ENCODE data around the gene CCDC54.
"Not testable (repeated sequence)": the region's sequence is repeated elsewhere in the genome, so short reads cannot be mapped to it uniquely, and the experiment has no call there.

CCDC54 gene

DNA sequence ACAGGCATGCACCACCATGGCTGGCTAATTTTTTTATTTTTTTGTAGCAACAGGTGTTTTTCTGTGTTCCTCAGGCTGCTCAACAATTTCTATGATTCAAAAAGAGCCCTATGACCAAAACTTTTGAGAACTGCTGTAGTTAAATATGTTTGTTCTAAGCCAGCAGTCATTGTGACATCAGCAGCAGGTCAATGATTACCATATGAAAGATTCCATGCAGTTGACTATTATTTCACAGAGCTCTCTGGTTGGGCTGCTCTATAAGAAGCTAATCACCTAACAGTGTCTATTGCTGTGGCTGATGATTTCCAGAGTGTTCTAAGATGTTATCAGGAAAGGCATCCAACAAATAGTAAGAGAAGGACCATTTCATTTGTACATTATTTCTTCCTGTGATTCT, at the start of gene CCDC54:
CCDC54 (plus strand) TSS at position 289 of the 400 bp plus-strand sequence. CDS start 149 bp downstream, outside the sequence.
- DNase-seq: no peak

DNA sequence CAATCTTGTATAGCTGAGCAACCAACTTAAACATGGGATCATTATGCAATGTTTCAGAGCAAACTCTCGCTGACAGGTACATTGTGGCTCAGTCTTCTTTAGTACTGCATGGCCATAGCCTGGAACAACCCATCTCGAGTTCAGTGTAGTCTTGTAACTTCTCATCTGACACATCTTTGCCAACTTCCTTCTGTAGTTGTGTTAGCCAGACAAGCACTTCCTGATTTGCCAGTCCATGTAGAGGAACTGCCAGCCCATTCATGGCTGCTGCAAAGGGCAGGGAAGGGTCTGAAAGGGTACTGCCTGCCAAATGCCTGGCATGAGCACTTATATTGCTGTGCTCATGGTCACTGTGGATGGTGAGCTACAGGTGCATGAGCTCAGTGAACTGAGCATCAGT, 49.2 kb upstream of the CCDC54 start:
- no peak for DNase-seq

DNA sequence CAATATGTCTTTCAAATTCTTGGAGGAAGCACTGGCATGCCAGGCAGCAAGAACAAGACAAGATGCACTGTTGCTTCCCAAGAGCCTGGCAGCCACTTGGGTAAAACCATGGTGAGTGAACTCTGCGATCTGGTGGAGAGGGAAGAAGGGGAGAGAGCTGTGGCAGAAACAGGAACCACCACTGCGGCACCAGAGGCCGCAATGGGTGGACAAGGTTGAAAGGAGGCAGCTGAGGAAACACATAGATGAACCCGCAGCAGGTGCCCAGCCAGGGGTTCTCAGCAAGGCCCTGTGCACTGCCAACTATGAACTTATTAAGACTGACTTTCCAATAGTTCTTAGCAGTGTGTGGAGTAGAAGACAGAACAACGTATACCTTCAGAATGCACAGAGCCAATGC, 48.2 kb upstream of the CCDC54 start:
- no peak for DNase-seq

DNA sequence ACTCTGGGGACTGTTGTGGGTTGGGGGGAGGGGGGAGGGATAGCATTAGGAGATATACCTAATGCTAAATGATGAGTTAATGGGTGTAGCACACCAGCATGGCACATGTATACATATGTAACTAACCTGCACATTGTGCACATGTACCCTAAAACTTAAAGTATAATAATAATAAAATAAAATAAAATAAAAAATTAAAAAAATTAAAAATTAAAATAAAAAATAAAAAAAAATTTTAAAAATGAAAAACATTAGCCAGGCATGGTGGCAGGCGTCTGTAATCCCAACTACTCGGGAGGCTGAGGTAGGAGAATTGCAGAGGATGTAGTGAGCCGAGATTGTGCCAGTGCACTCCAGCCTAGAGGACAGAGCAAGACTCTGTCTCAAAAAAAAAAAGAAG, 37.5 kb upstream of the CCDC54 start:
- not testable (repeated sequence) for DNase-seq

DNA sequence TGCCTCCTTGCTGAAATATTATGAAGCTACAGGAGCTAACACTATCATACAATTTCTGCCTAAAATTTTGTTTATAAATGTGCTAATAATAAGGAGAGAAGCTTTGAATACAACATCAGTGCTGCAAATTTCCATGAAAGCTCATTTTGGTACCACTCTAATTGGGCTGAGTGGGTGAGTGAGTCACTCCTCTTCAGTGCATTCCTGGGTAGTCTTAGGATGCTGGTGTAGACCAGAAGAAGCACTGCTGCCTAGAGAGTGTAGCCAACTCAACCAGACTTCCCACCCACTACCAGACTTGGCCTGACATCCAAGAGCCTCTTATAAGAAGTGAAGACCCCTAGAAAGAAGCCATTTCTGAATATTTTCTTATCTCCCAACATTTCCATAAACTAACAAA, 32.5 kb upstream of the CCDC54 start:
- no peak for DNase-seq

DNA sequence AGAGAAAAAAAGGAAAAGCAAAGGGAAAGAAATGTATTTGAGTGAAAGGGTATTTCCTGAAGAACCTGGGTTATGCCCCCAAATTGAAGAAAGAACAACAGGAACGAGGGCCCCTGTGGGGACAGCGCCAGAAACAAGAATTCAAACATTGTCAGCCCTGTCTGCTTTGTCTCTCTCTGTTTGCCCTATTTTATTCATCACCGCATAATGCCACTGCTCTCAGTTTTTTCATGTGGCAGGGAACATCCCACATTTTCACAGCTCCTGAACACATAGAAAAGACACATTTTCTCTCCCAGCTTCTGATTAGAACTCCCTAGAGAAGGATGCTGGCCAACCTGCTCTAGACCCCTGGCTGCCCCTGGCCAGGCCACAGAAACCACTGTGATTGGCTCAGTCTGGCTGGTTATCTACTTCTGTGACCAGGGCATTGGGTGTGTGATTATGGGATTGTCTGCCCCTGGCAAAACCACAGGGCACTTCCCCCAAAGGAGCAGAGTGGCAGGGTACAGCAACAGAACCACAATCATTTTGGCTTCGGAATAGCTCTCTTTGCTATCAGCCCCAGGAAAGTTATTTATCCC, 31.3 kb upstream of the CCDC54 start:
- DNase-seq: no peak

DNA sequence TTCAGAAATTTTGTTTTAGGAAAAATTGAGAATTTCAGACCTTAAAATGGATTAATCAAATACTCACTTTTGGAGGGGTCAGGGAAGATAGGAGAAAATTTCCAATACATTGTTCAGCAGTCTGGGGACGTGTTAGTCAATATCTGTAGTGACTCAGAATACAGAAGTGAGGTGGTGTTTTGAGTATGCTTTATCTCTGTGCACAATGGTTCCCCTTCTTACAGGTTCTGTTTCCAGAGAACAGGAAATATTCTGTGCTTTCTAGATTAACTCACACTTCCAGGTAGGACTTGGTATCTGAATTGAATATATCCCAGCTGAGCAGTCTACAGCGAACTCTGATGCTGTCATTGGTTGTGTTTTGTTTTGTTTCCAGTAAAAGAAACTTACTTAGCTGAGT, 30.7 kb upstream of the CCDC54 start:
- no peak for DNase-seq

DNA sequence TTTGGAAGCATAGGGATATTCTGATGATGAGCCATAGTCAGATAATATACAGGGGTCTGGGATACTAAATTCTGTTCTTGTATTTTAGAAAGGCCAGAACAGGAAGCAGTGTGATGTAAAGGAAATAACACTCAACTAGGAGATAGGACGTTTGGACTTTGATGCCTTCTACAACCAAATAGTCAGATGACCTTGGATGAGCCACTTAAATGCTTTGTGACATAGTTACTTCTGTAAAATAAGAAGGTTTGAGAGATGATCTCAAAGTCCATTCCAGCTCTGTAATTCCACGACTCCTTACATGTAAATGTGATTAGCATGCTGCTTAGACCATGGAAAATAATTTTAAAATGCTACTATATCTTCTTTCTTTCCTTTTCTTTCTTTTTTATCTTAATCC, 29.5 kb upstream of the CCDC54 start:
- DNase-seq: no peak

DNA sequence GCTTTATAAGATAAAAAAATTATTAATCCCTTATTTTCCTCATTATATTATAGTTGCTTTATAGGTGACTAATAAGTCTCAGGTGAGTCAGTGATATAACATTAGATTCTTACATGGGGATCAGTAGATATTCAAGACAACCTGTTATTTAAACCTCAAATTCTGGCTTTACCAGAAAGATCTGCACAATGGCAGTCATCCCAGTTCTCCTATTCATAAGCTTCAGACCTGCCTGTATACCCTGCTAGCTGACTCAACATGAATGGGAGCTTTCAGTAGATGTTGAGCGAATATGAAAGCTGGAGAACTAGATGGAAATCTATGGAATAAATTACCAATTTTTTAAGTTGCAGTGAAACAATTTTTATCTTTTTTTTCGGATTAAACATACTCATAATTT, 20.5 kb upstream of the CCDC54 start:
- DNase-seq: no peak

DNA sequence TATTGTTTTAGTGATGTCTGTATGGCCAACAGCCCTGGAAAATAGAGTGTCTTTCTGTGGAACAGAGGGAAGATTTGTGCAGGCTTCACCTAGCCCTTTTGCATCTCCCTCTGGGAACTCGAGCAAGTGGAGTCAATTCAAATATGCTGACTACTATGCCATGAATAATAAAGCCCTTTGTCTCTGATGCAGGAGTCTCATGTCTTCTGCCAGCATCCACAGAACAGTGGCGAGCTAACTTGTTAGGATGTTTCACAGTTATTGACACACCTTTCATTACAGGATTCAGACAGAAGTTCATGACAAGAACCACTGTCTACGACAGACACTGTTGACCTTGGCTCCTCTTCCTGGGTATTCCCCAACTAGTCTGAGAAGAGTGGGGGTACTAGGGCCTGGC, 15.6 kb upstream of the CCDC54 start:
- DNase-seq: no peak

DNA sequence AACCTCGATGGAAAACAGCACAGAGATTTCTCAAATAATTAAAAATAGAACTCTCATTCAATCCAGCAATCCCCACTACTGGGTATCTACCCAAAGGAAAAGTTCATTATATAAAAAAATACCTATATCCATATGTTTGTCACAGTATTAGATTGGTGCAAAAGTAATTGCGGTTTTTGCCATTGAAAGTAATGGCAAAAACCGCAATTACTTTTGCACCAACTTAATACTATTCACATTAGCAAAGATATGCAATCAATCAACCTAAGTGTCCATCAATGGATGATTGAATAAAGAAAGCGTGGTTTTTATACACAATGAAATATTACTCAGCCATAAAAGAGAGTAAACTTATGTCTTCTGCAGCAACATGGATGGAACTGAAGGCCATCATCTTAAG, 12.2 kb upstream of the CCDC54 start:
- no peak for DNase-seq

DNA sequence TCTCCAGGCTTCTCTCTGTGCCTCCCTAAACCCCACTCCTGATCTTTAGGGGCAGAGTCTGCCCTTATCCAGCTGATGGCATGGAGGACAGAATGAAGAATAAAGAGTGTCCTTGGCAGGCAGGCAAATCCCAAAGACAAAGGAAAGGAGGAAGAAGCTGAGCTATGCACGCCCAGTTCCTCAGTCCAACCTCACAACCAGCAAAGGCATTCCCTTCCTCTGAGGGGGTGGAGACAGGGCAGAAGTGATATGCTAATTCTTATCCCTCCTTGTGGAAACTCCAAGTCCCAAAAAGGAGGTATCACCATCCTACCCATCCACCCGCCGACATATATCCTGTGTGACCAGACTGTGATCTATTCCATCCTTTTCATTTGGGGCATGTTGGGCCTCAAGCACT, 10.5 kb upstream of the CCDC54 start:
- no peak for DNase-seq

DNA sequence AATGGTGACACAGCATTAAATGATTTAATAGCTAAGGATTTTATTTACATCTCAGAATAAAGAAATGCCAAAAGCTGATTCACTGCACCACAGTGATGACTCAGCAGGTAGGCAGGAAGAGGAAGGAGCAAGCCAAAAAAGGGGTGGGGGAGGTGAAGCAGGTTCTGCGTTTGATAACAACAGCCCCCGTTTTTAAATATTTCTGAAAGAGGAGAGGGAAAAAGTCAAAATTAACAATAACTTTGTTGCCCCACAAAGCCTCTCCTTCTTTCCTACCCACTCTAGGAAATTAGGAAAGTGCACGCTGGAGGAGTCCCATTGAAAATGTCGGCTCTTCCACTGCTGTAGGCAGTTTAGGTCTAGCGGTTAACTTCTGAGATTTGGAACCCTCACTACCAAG, 9.9 kb upstream of the CCDC54 start:
- no peak for DNase-seq

DNA sequence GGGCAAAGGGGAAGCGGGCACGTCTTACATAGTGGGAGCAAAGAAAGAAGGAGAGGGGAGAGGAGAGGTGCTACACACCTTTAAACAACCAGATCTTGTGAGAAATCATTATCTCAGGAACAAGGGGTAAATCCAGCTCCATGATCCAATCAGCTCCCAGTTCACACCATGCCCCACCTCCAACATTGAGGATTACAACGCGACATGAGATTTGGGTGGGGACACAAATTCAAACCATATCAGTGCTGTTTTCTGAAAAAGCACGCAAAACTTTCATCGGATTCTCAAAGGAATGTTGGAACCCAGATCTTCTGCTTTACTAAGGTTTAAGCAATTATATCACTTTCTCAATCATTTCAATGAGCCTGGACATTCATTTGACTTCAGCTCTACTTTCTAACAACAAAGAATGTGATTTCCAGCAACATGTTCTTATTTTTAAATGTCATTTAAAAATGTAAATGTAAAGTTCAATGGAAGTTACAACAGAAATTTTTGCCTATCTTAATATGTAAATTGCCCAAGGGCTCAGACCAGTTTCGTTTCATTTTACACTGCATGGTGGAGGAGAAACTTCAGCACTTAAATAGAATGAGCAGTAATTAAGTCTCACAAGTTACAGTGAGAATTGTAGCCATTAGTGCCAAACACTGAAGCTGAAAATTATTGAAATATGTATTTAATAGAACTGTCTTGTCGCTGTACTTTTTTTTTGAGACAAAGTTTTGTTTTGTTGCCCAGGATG, 8.4 kb upstream of the CCDC54 start:
- DNase-seq: no peak

DNA sequence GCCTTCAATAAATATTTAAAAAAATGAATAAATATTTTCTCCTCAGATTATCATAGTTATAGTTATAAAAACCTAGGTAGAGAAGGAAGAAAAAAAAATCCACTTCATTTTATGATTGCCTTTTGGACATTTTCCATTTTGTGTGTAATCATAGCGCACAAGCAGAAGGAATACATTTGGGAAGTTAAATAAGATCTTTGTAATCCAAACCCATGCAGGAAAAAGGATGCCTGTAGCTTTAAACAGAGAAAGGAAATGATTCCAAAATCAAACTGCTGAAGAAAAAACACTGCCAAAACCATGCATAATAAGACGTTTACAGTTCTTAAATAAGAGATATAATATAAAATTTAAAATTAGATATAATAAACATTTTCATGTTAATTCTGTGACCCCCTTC, 7.4 kb upstream of the CCDC54 start:
- no peak for DNase-seq

DNA sequence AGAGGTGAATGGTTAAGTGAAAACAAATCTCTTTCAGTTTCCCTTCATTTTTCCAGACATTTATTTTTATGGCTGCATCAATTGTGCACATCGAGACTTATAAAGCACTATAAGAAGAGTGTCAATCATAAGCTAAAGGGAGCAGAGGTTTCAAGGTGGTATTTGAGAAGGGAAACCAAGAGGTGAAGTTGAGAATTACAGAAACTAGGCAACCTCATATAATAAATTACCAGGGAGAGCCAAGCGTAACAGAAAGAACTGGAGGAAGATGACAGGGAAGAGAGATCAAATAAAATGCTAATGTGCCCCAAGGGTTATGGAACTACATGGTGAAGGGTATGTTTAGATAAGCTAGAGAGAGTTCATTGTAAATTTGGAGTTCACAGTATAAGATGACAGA, 6.3 kb upstream of the CCDC54 start:
- no peak for DNase-seq

DNA sequence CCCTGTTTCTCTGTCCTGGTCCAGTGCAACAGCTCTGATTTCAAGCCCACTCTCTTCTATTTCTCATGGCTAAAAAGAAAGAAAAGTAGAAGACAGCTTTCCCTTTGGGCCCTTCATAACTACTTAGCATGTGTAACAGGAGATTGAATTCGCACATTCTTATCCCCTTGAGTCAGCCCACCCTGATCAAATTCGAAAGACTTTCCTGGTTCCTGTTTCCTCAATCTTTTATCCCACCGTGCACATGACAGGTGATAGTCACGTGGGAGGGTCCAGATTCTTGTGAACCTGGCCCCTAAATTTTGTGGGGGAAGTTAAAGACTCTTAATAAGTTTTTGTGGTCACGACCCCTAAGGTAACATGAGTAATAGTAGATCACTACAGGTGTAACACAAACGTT, 4.7 kb upstream of the CCDC54 start:
- DNase-seq: no peak

DNA sequence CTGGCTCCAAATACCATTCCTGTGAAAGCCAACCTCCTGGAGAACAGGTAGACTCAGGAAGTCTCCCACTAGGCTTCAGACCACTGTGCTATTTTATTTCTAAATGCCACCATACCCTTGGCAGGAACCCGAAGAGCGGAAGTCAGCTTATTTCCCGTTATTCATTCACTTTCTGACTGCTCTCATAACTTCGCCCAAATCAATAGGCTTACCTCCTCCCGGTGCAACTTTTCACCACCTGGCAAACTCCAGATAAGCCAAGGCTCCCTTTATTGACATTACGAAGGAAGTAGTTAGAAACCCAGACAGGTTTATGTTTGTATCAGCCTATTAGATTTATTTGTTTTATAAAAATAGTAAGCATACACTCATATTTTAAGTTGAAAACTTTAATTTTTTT, 3.3 kb upstream of the CCDC54 start:
- DNase-seq: no peak

DNA sequence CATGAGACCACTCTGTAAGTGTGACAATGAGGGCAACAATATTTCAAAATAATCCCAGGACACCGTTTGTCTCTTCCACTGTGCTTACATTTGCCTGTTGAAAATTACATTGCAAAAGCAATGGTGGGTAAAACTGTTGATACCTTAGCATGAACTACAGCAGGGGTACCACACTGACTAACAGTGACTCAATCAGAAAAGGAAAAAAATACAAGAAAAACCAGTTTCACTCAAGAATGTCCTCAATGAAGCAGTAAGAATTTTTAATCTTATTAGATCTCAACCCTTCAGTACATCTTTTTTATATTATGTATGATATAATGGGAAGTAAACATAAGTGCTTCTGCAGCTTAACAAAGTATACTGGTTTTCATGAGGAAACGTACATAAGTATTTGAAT, 1.6 kb upstream of the CCDC54 start:
- DNase-seq: no peak

DNA sequence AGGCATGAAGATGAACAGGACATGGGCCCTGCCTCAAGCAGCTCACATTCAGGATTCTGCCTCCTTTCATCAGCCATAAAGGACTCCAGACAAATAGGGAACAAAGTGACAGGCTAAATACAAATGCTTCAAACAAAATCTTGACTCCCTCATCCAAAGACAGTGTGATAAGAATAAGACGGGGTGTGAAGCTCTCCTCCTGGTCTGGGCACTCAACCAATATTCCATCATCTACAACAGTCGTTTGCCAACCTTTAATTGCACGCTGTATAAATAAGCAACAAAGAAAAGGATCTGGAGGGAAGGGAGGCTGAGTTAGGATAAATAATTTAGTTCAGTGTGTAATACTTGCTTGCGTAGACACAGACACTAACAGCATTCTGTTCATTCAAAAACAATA, 5.4 kb downstream of the CCDC54 start:
- no peak for DNase-seq

DNA sequence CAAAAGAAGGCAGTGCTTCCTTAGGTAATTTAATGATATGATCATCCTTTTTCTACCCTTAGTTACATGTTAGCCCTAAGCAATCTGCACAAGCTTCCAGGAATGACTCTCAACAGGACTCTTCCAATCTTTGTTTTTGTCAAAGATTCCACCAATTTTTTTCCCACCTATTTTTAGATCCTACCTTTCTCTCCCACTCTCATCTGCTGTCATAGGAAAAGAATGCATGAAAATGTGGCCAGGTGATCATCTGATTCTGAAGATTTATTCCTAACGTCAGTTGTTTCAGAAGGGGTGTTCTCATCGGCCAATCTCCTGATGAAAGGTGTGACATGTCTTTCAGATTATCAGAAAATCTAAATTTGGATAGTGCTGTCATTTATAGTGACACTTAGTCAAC, 7.2 kb downstream of the CCDC54 start:
- DNase-seq: no peak

DNA sequence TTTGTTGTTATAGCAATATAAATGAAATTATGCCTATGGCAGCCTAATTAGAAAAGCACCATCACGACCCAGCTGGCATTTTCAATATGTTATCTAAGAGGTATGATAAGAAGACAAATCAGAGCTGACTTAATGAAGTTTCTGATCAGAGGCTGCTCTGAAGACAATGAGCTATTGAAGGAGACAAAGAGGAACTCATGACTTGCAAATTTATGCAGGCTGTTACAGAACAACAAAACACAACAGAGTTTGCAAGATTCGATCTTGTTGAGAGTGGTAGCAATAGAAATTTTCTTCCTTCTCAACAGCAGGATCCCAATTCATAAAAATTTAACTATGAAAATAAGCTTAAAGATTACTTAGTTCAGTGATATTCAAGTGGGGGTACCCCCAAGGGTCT, 7.7 kb downstream of the CCDC54 start:
- DNase-seq: no peak

DNA sequence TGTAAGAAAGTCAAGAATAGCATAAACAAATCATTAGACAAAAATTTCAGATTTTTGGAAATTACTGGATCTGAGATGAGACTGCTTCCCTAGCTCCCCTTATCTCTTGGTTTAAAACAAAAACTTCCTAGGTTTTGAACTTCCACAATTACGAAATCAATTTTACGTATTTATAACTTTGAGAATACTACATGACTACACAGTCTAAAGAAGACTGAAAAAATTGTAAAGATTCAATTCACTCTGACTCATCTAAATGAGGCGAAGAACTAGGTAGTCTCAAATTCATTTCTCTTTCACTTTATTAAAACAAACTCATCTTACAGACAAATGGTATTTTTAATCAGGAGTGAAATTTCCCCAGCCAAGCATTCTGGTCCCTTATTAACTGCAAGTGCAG, 10.3 kb downstream of the CCDC54 start:
- no peak for DNase-seq

DNA sequence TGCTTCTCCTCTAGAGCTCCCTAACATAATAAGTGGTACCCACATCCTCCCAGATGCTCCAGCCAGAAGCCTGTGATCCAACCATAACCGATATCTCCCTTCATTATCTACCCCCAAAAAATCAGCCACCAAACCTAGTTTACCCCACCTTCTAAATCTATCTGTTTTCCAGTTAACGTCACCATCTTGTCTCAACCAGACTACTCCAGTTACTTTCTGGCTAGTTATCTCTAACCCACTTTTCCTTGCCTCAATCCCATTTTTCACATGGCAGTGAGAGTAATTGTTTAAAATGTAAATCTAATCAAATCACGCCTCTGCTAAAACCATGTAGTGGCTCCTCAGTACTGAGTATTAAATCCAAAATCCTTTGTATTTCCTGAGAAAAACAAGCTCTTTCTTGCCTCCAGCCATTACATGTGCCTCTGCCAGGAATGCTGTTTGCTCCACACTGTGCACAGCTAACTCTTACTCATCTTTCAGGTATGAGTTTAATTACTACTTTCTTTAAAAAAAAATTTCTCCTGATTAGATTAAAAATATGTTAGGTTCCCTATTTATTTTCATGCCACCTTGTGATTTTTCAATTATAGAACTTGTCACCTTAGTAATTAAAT, 15.4 kb downstream of the CCDC54 start:
- DNase-seq: no peak

DNA sequence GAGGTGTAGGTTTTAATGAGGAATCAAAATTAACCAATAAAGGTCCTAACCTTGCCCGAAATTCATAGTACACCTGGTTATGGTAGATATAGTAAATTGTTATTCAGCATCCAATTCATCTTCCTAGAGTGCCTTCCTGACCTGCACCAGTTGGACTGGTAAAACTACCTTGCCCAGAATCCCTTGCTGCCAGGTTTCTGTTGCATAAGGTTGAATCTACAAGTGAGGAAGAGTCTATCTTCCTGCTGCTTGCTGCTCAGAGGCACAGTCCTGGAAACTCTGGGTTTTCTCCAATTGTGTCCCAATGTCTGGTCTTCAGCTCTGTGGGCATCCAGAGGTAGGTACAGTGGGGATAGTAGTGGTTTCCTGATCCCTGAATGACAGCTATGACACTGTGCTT, 17.3 kb downstream of the CCDC54 start:
- DNase-seq: no peak
